CD4-positive, alpha-beta T cell (primary cell): ENCODE measurements around the gene GALT. TPM values are rescaled to one million over a fixed set of nuclear protein-coding genes. Genes with fewer than 3 reads are reported as not detected.

ENCODE experiments used
- ATAC-seq: fragments of 200-7000 bp; cut with Tn5 transposase; one replicate; pipeline ENCODE4 v1.10.0; 2022; ENCODE audit warnings: mild to moderate bottlenecking; ENCODE audit not compliant: poor library complexity
- CTCF ChIA-PET: fragments of 350-600 bp; sonication (Branson Sonifier 250); formaldehyde crosslinking; loops from one replicate; lab custom pipeline; 2021; ENCODE audit warnings: antibody characterized with exemption, inconsistent platforms; lab: Charles Lee
- POLR2A ChIA-PET: fragments of 350-600 bp; sonication (Branson Sonifier 250); formaldehyde crosslinking; loops from one replicate; lab custom pipeline; 2021; ENCODE audit warnings: antibody characterized with exemption, inconsistent platforms; lab: Charles Lee
- DNase-seq, 14 experiments: peaks; one replicate each; pipeline ENCODE4 v3.0.0-alpha.2; 2013 to 2020; ENCODE audit warnings: mixed read lengths in 2 of 14
- H3K27ac ChIP-seq, 2 donors: one replicate each; pipeline versions ENCODE4 v1.5.1 to v1.7.0; 2013; ENCODE audit warnings: low read length in 2 of 2, low read depth in 1 of 2, mild to moderate bottlenecking in 1 of 2
- H3K27me3 ChIP-seq, 2 experiments: 1 replicate in 1 of 2; 2 replicates in 1 of 2; pipeline versions ENCODE4 v1.6.1 to v1.7.0; 2013; ENCODE audit warnings: low read length in 2 of 2, control low read depth in 1 of 2, mild to moderate bottlenecking in 1 of 2, moderate library complexity in 1 of 2; ENCODE audit not compliant: insufficient read depth in 2 of 2, control insufficient read depth in 1 of 2
- H3K36me3 ChIP-seq: one replicate; pipeline ENCODE4 v1.6.1; 2013; ENCODE audit warnings: low read length, control low read depth; ENCODE audit not compliant: insufficient read depth
- H3K4me1 ChIP-seq: one replicate; pipeline ENCODE4 v1.6.1; 2013; ENCODE audit warnings: low read length, control low read depth; ENCODE audit not compliant: insufficient read depth
- H3K4me3 ChIP-seq: one replicate; pipeline ENCODE4 v1.5.1; 2013; ENCODE audit warnings: mild to moderate bottlenecking, low read length, moderate library complexity
- H3K9me3 ChIP-seq, 2 experiments: 1 replicate in 1 of 2; 2 replicates in 1 of 2; pipeline versions ENCODE4 v1.6.1 to v1.7.0; 2013; ENCODE audit warnings: low read length in 2 of 2, mild to moderate bottlenecking in 2 of 2, control low read depth in 1 of 2, moderate library complexity in 1 of 2; ENCODE audit not compliant: control insufficient read depth in 1 of 2, insufficient read depth in 1 of 2
- H3K27ac Mint-ChIP-seq: one replicate; pipeline ENCODE4 v1.8.0; 2020; ENCODE audit warnings: mixed read lengths
- H3K27me3 Mint-ChIP-seq: one replicate; pipeline ENCODE4 v1.8.0; 2021; ENCODE audit warnings: mixed read lengths
- H3K36me3 Mint-ChIP-seq: one replicate; pipeline ENCODE4 v1.8.0; 2021; ENCODE audit warnings: low read depth, mixed read lengths
- H3K4me1 Mint-ChIP-seq: one replicate; pipeline ENCODE4 v1.8.0; 2021; ENCODE audit warnings: low read depth, mixed read lengths
- H3K4me3 Mint-ChIP-seq: one replicate; pipeline ENCODE4 v1.8.0; 2020; ENCODE audit warnings: mild to moderate bottlenecking, mixed read lengths
- H3K9me3 Mint-ChIP-seq: one replicate; pipeline ENCODE4 v1.8.0; 2020; ENCODE audit warnings: mixed read lengths
- intact Hi-C, 2 experiments: fragments of 100-400 bp; cut with DNase I in 1 of 2; cut with micrococcal nuclease in 1 of 2; formaldehyde crosslinking; loops; one replicate each; pipeline versions ENCODE4 v1.15.1 to v1.9.0; 2023 to 2025; cut with DNase I, micrococcal nuclease
- total RNA-seq, 174 experiments: library from RNA in 2 of 174; stranded (reverse) in 2 of 174; gene quantifications; one replicate each; pipeline ENCODE4 v1.2.3 and lab custom pipeline; 2021 to 2026
- TF ChIP-seq, protein P1 (sequence below): fragments of 200-600 bp; IDR thresholded peaks from one replicate; pipeline ENCODE4 v1.8.0; 2022; ENCODE audit warnings: antibody characterized with exemption, mild to moderate bottlenecking

Gene GALT
- total RNA-seq, 2 experiments from 2014 or later, result 115 TPM

DNA sequence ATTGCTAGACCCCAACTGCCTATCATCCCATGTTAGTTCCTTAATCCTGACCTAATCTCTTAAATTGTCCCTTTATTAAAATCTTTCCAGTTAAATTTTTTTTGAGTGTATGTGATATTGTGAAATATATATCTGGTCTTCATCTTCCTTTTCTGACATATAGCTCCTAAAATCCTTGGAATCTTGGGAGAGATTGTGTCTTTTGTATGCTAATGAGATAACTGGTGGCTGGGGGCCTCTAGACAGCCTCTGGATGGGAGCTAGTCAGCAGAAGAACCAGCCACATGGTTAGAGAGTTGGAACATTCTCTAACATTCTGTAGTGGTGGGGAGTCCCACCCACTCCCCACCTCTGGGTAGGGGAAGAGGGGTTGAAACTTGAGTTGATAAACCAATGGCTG is 48.3 kb downstream of the GALT start:
- TF ChIP-seq, protein P1, sequence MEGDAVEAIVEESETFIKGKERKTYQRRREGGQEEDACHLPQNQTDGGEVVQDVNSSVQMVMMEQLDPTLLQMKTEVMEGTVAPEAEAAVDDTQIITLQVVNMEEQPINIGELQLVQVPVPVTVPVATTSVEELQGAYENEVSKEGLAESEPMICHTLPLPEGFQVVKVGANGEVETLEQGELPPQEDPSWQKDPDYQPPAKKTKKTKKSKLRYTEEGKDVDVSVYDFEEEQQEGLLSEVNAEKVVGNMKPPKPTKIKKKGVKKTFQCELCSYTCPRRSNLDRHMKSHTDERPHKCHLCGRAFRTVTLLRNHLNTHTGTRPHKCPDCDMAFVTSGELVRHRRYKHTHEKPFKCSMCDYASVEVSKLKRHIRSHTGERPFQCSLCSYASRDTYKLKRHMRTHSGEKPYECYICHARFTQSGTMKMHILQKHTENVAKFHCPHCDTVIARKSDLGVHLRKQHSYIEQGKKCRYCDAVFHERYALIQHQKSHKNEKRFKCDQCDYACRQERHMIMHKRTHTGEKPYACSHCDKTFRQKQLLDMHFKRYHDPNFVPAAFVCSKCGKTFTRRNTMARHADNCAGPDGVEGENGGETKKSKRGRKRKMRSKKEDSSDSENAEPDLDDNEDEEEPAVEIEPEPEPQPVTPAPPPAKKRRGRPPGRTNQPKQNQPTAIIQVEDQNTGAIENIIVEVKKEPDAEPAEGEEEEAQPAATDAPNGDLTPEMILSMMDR, result no peak
- ChIA-PET POLR2A (no interaction called here), CTCF (interaction anchor here (1.6 kb wide), 1 partner anchor 7 kb away, joined by 7 read pairs; no protein-coding TSS in a partner anchor)
- H3K36me3 Mint-ChIP-seq, result no peaks in the 10 kb centered on the region
- H3K4me1 Mint-ChIP-seq, result peaks cover under 1% of the 10 kb centered on the region
- no peaks in the 10 kb centered on the region for H3K9me3 ChIP-seq
- H3K36me3 ChIP-seq, result no peaks in the 10 kb centered on the region
- H3K27ac Mint-ChIP-seq, result no peak overlapping the region
- H3K9me3 Mint-ChIP-seq, result no peaks in the 10 kb centered on the region
- H3K4me3 Mint-ChIP-seq, result no peak overlapping the region
- DNase-seq, result no peak
- no peaks in the 10 kb centered on the region for H3K27me3 Mint-ChIP-seq
- intact Hi-C loops, result no loop called here
- H3K4me1 ChIP-seq, result no peaks in the 10 kb centered on the region
- no peak overlapping the region for H3K4me3 ChIP-seq
- no peaks in the 10 kb centered on the region for H3K27me3 ChIP-seq
- no peak for ATAC-seq
- no peak overlapping the region for H3K27ac ChIP-seq

Other genes starting within 250 kb of the GALT start
- 1 to 10 TPM; 7.7 to 8.5 TPM for gene FAM219A, start 188.1 kb upstream of the GALT start, total RNA-seq
- gene DNAI1, start 187.9 kb upstream of the GALT start, total RNA-seq, result not detected
- gene ENHO, start 123.7 kb upstream of the GALT start, total RNA-seq, result under 1 TPM in 1 of 2 experiments, not detected in 1; 0.45 TPM
- gene CNTFR, start 57.0 kb upstream of the GALT start, total RNA-seq, result not detected
- gene RPP25L, start 34.6 kb upstream of the GALT start, total RNA-seq, result 1 to 10 TPM; 4.6 to 5.7 TPM
- 10 to 100 TPM; 81.5 to 84.4 TPM for gene DCTN3, start 26.2 kb upstream of the GALT start, total RNA-seq
- gene ARID3C, start 17.6 kb upstream of the GALT start, total RNA-seq, result under 1 TPM; 0.25 to 0.34 TPM
- gene SIGMAR1, start 8.9 kb upstream of the GALT start, total RNA-seq, result 10 to 100 TPM; 11.7 to 12.1 TPM
- gene IL11RA, start 5.5 kb downstream of the GALT start, total RNA-seq, result 100 to 1,000 TPM; 117 TPM
- not detected for gene CCL27, start 16.0 kb downstream of the GALT start, total RNA-seq
- gene CCL19, start 44.6 kb downstream of the GALT start, total RNA-seq, result not detected
- not detected for gene CCL21, start 63.5 kb downstream of the GALT start, total RNA-seq